ENCODE data around the gene HIRA. TPM values are rescaled to one million over a fixed set of nuclear protein-coding genes. Genes with fewer than 3 reads are reported as not detected.
"Not testable (repeated sequence)": the region's sequence is repeated elsewhere in the genome, so short reads cannot be mapped to it uniquely, and the experiment has no call there.

Gene HIRA
- total RNA-seq, 1 experiment from 2014 or later = 51.0 TPM

GRCh38 chr22:19330865-19331418, 100.6 kb downstream of the HIRA start:
- H3K27me3 Mint-ChIP-seq (ENCODE audit: low read depth) = no peaks in the 10 kb centered on the region; the same call in 1 of the 2 replicates
- ATAC-seq (no peak), DNase-seq (ENCODE audit: low spot score) (no peak)
- no peak overlapping the region for H3K4me3 Mint-ChIP-seq
- H3K27ac Mint-ChIP-seq = no peak overlapping the region
- POLR2A ChIA-PET = no interaction called here
- CTCF ChIA-PET = no interaction called here
- peaks cover 68% of the 10 kb centered on the region for H3K36me3 Mint-ChIP-seq
- H3K4me1 Mint-ChIP-seq = no peaks in the 10 kb centered on the region
- H3K9me3 Mint-ChIP-seq = peaks cover 28% of the 10 kb centered on the region
- no peak for TF ChIP-seq RORB (CRISPR knock-in tag; IDR thresholded peaks at IDR 0.05)
- TF ChIP-seq ATF6 (CRISPR knock-in tag; IDR thresholded peaks at IDR 0.05) = no peak
- TF ChIP-seq HMGA2 (CRISPR knock-in tag; IDR thresholded peaks at IDR 0.05) = no peak

- H3K4me3 Mint-ChIP-seq; ATAC-seq; H3K4me1 Mint-ChIP-seq; H3K27ac Mint-ChIP-seq; H3K27me3 Mint-ChIP-seq (ENCODE audit: low read depth); CTCF ChIA-PET; POLR2A ChIA-PET; DNase-seq (ENCODE audit: low spot score): not testable (repeated sequence)
- H3K9me3 Mint-ChIP-seq = peaks cover 33% of the 10 kb centered on the region
- H3K36me3 Mint-ChIP-seq = peaks cover 61% of the 10 kb centered on the region
Measured at GRCh38 chr22:19330205-19330604, 101.3 kb downstream of the HIRA start.

- ChIA-PET POLR2A (no interaction called here), CTCF (no interaction called here)
- ATAC-seq (no peak), DNase-seq (ENCODE audit: low spot score) (no peak)
- Mint-ChIP-seq H3K27ac (no peak overlapping the region), H3K4me1 (no peaks in the 10 kb centered on the region), H3K4me3 (no peak overlapping the region), H3K27me3 (ENCODE audit: low read depth) (no peaks in the 10 kb centered on the region; the same call in 1 of the 2 replicates), H3K36me3 (peaks cover 58% of the 10 kb centered on the region), H3K9me3 (peaks cover 37% of the 10 kb centered on the region)
- TF ChIP-seq ATF3 (CRISPR knock-in tag; conservative IDR thresholded peaks at IDR 0.05) (no peak), JUN (CRISPR knock-in tag; IDR thresholded peaks at IDR 0.05) (no peak), CTCF (IDR thresholded peaks at IDR 0.05) (no peak), ZMAT4 (CRISPR knock-in tag; IDR thresholded peaks at IDR 0.05) (no peak), GABPB1 (CRISPR knock-in tag; IDR thresholded peaks at IDR 0.05) (no peak), ZNF138 (CRISPR knock-in tag; conservative IDR thresholded peaks at IDR 0.05) (no peak), E2F5 (CRISPR knock-in tag; IDR thresholded peaks at IDR 0.05) (no peak), PRRX2 (CRISPR knock-in tag; IDR thresholded peaks at IDR 0.05) (no peak), NR2C2 (CRISPR knock-in tag; IDR thresholded peaks at IDR 0.05) (no peak), USF1 (CRISPR knock-in tag; IDR thresholded peaks at IDR 0.05) (no peak), CDX4 (CRISPR knock-in tag; IDR thresholded peaks at IDR 0.05; ENCODE audit: borderline replicate concordance) (no peak), ERG (CRISPR knock-in tag; IDR thresholded peaks at IDR 0.05) (no peak), SMAD3 (CRISPR knock-in tag; IDR thresholded peaks at IDR 0.05; ENCODE audit: borderline replicate concordance) (no peak), FOXP4 (CRISPR knock-in tag; IDR thresholded peaks at IDR 0.05) (no peak), SOX15 (CRISPR knock-in tag; IDR thresholded peaks at IDR 0.05) (no peak), GRHL2 (CRISPR knock-in tag; IDR thresholded peaks at IDR 0.05; ENCODE audit: insufficient replicate concordance, severe bottlenecking) (no peak), SMAD4 (CRISPR knock-in tag; IDR thresholded peaks at IDR 0.05) (no peak), ZNF317 (CRISPR knock-in tag; IDR thresholded peaks at IDR 0.05; ENCODE audit: borderline replicate concordance, low read depth) (no peak)
Measured at GRCh38 chr22:19329454-19329853, 102.1 kb downstream of the HIRA start.
